Activated T-cell treated with anti-CD3 and anti-CD28 coated beads for 48 hours (primary cell): Measurements from ENCODE around the gene DHX58.

Experiments
- DNase-seq: peaks from one replicate; pipeline ENCODE4 v3.0.0-alpha.2; 2020; ENCODE audit warnings: low read depth

DHX58 gene

DNA sequence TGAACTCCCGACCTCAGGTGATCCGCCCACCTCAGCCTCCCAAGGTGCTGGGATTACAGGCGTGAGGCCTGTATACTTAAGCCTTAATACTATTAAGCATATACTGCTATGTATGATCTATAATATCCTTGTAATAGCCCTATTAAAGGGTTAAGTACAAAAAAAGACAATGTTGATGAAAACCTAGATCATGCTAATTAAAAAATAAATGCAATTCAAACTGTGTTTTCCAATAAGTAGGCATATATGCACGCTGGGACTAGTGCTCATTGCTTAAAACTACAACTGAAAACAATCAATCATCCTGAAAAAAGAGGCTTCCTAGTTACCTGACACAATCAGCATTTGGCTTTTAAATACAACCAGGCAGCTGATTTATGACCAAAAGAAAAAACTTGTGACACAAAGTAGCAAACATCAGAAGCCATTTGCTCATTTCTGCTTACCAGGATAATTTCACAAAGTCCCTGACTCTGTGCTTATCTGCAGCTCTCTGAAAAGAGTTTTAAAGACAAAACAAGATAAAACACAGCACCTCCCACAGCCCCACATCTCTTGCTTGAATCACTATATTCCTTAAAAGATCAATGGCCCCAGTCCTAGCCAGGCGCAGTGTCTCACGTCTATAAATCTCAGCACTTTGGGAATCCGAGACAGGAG is 25.3 kb downstream of the DHX58 start:
- DNase-seq: no peak

DNA sequence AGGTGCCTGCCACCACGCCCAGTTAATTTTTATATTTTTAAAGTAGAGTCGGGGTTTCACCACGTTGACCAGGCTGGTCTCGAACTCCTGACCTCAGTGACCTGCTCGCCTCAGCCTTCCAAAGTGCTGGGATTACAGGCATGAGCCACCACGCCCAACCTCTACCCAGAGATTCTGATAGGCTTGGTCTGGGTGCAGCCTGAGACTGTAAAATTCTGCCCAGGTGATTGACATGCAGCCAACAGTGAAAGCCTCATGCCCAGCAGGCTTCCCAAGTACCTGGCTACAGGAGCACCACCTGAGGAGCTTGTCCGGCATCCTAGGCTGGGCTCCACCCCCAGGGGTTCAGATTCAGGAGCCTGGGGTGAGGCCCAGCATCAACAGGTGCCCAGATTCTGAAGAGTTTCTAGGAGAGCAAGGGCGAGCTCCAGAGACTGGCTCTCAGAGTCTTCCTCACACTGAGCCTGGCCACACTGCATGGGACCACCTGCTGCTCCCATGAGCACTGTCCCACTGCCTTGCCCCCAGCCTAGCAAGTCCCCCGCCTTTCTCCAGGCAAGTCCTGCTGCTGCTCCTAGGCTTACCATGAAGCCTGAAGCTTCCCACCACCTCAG is 30.9 kb downstream of the DHX58 start:
- DNase-seq: no peak

DNA sequence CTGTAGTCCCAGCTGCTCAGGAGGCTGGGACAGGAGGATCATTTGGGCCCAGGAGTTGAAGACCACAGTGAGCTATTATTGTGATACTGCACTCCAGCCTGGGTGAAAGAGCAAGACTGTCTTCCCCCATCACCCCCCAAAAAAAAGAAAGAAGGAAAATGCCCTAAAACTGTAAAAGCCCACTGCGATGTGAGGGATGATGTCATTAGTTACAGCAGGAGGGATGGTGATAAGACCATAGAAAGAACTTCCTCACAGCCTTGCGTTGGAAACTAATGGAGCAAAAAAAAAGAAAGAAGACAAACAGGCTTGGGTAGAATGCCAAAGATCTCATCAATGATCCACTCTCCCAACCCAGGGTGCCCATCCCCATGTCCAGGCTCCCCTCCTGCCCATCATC is 33.0 kb downstream of the DHX58 start:
- no peak for DNase-seq

DNA sequence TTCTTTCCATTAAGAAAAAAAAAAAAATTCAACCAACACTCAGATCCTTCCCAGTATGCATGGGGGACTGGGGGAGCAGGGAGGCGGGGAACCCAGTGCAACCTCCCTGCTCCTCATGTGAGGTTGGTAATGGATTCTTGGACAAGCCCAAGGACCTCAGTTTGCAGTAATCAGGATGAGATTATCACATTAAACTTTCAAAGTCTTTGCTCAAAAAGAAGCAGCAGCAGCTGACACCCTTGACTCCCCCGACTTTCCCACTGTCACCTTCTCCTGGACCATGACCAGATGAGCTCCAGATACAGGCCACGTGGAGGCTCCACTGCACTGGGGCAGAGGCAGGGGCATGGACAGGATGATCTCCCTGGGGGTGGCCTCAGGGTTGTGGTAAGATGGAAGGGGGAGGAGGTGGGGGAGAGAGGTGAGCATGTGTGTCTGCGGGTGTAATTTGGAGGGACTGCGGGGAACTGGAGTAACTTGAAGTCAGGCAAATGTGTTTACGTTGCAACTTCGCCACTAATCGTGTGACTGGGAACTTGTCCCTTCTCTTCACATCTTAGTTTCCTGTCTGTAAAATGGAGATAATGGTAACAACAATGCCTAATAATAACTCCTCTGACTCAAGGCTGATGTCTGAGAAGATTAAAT is 34.0 kb downstream of the DHX58 start:
- DNase-seq: no peak

DNA sequence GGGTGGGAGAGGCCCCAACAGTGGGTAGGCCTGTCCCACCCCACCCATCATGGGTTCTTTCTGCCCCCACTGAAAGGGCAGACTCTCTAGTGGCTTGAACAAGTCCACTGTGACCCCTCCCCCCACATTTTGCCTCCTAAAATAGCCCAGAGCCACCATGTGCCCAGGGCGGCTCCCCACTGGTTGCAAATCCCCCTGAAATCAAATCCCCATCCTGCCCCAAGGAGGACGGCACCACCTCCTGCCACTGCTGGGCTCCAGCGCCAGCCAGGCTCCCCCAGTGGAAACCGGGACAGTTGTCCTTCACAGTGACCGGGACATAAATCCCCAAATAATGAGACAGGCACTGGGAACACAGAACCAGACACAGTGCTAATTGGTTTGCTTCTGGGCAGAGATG is 34.8 kb downstream of the DHX58 start:
- DNase-seq: no peak

DNA sequence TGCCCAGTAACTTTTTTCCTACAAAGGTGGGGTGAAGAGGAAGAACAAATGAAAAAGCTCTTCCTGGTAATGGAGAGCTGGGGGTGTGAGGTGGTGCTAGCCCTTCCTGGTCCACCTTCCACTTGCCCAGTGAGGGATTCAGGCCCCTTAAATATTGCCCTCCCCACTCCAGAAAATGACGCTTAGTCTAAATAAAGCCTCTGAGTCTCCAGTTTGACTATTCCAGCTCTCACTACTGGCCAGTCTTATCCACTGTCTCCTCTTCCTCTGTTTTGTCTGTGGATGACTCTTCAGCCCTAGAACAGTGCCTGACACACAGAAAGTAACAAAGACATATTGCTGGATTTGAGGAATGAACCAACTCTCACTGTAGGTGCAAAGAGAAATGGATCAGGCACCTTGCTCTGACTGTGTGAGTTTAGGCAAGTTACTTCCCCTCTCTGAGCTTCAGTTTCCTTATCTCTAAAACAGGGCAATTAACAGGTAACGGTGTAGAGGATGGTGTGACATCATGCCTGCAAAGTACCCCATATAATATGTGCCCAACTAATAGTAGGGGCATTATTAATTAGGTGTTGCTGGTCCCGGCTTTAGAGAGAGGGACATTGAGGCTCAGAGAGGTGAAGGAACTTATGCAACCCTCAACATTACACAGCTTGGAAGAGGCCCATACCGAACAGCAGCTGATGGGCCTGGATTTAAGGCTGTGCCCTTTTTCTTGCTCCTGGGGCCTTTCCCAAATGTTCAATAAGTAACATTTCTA is 35.5 kb downstream of the DHX58 start:
- DNase-seq: no peak

DNA sequence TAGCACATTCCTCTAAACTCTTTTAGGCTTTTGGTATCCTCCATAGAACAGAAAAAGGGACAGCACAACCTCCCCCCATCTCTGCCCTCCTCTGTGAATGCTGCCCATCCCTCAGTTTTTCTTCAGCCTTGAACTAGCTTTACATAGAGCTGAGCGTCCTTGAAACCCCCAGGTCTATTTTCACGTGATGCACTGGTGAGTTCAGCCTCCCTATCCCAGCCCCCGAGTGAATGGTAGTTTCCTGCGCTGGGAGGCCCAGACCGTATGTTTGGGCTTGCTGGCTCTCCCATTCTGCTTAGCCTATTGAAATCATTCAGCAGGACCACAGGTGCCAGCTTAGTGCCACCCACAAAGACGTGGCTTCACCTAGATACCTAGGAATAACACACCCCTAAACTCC is 36.7 kb downstream of the DHX58 start:
- DNase-seq: no peak

DNA sequence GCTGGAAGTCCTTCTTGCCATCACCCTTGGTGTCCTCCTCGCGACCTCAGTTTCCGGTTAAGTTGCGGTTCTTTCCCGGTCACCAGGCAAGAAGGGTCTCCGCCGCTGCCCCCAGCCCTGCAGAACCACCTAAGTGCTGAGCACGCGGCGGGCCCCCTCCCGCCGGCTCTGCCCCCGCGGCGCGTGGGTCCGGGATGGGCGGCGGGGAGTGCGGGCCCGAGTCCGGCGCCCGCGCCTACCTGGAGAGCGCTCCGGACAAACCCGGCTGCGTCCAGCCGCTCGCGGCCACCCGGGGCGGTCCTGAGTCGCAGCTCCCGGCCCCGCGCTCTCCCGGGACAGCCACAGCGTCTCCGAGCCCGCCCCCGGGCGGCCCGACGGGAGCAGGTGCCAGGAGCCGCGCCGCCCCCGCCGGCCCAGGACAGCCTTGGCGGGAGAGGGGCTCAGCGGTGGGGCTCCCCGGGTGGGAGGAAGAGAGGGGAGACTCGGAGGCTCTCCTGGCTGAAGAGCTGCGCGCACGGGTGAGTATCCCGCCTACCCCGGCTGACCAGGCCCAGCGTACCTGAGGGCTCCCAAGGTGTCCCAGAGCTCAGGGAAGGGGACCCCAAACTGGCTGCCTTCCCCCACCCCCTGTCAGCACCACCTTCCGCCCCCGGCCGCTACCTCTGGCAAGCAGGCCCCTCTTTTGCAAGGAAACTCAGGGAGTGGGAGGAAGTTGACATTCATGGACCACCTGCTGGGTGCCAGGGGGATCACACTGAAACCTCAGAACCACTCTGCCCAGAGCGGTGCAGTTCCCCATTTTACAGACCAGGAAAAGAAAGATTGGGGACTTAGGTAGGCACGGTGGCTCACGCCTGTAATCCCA is 40.0 kb downstream of the DHX58 start:
- DNase-seq: no peak

DNA sequence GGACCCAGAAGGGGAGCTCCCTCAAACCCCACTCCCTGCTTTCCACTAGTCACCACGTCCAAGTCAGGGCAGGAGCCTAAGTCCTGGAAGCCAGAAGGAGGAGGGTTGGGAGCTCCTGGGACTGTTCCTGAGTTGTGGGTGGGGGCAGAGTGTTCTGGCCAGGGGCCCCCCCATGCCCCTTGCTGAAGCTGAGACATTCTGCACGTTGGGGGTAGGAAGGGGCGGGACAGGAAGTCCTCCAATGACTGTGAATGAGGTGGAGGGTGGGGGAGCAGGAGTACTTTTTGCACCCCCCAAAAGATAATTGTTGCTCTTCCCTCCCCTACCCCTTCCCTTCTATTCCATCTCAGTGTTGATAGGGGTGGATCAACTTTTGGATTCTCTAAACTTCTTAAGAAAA is 40.7 kb downstream of the DHX58 start:
- no peak for DNase-seq

DNA sequence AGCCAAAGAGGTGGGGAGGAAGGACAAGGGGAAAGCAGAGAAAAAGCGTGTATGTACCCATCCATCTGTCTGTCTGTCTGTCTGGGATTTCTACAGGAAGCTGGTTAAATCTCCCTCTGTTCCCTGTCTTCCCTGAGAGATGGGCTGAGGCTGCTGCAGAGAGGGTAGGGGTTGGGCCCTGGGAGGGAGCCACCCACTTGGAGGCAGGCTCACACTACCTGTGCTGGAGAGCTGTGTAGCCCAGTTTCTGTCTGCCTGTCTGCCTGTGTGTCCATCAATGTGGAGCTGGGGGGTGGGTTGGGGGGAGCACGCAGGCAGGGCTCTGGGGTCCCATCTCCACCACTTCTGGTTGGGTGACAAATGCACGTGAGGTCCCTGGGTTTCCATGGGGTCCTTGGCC is 43.5 kb downstream of the DHX58 start:
- DNase-seq: no peak

DNA sequence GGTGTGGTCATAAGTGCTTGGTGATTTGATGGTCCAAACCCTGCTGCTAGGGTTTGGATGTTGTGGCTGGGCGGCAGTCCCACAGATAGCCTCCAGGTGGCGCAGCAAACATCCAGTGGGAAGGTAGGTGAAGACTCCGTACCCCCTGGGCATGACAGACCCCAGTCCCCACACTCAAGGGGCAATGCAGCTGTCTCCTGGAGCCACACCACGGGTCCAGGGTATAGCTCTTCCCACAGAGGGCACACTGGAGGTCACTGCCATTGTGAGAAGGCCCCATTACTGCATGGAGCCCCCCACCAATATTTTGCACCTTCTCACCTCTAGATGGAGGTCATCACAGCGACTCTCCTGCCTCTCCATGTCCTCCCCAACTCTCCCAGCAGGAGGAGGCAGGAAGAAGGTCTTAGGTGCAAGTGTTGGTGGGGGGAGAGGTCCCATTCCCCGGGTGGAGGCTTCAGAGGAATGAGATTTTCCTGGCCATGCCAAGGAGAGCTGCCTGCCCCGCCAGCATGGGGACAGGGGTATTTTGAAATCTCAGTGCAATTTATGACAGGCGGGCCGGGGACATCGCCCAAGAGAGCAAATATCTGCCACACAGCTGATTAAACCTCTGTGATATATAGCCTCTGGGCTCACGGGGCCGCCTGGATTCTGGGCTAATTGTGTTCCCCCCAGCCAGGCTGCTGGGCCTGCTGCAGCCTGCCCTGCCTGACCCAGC is 45.0 kb downstream of the DHX58 start:
- DNase-seq: peak; percentile 68

DNA sequence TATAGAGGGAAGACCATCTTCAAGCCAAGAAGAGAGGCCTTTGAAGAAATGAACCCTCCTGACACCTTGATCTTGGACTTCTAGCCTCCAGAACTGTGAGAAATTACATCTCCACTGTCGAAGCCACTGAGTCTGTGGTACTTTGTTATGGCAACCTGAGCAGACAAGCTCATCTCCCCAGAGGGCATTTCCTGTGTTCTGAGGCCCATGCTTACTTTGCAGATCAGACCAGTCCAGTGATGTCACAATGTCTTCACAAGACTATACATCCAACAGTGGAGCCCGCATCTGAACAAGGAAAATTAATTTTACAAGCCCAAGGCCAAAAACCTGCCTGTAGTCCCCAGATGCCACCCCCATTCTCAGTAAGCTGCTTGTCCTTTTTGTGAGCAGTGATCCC is 47.3 kb downstream of the DHX58 start:
- no peak for DNase-seq

DNA sequence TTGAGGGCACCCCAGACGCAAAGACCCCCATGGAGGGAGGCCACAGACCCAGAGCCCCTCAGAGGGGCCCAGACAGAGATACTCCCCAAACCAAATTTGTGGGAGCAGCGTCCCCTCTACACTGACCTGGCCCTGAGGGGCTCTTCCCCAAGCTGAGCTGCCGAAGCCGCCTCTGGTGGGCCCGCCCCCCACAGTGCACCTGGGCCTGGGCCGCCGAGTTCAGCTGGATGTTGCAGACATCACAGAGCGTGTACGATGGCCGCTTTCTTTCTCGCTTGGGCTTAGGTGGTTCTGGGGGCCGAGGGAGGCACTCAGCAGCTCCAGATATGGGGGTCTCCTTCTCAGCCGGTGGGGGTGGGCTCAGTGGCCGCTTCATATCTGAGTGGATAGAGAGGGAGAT is 49.8 kb downstream of the DHX58 start:
- DNase-seq: no peak

DNA sequence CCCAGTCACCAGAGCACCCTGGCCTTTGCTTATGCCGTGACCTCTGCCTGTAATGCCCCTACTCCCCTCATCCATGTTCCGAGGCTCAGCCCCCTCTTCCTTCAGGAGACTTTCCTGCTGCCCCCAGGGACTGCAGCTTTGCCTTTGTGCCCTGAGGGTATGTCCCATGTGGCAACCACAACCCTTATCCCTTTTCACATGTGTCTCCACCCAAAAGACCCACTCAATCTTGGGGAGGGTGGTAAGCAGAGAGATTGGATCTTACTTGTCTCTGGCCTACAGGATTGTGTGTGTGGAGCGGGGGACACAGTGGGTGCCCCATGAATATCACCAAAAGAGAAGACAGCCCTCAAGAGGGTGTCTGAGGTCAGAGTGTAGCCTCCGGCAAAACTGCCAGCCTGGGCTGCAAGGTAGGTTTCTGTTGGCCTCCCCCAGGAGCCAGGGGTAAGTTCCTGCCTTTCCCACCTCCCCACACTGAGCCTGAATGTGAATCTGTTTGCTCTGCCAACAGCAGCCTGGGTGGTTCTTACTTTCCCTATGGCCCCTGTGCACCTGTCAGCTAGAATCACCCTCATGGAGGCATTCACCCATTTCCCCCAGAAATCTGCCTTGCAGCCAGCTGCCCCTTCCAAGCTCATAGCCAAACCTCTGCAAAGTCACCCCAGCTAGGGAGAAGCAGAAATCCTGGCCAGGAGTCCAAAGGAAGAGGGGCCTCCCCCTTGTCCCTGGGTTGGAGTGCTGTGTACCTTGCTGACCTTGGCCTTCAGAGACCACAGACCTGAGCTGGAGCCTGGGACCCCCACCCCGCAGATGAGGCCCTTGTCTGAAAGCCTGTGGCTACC is 50.6 kb downstream of the DHX58 start:
- no peak for DNase-seq

DNA sequence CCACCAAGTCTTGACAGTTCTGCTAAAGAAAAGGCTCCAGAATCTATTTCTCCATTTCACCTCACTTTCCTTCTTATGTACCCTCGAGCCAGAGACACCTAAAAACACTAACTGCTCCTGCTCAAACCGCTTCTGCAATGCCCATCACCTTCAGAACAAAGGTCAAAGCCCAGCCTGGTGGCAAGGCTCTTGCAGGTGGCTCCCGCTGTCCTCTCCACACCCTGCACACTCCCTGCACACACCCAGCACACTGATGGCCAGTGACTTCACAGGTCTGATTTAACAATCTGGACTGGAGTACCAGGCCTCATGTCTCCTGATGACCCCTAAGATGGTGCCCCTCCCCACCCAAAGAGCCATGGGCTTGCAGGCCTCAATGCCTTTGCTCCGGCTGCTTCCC is 52.3 kb downstream of the DHX58 start:
- DNase-seq: no peak

DNA sequence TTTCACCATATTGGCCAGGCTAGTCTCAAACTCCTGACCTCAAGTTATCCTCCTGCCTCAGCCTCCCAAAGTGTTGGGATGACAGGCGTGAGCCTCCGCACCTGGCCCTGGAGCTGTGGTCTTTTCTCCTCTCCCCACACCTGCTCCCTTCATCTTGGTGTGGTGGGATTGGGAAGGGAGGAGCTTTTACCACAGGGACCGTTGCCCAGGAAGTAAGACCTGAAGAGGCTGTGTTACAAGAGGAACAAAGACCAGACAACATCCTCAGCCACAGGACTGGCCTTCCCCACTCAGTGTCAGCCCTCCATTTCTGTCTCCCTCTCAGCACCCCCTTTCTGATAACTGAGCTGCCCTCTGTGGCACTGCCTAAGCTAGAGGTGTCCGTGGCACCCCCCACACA is 52.7 kb downstream of the DHX58 start:
- no peak for DNase-seq

DNA sequence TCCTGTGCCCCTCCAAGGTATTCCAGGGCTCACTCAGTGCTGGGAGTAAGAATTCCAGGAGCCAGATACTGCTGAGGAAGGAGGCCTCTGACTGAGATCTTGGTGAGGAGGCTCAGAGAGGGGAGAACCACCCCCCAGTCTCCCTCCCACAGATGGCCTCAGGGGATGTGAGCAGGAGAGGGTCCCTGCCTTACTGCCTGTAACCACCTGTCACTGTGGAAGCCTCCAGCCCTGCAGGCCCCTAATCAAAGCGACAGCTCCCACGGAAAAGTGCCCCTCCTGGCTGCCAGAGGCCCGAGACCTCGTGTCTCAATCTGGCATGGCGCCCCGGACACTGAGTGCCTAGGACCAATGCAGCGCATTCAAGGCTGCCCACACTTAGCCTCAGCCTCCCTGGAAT is 54.5 kb downstream of the DHX58 start:
- no peak for DNase-seq

DNA sequence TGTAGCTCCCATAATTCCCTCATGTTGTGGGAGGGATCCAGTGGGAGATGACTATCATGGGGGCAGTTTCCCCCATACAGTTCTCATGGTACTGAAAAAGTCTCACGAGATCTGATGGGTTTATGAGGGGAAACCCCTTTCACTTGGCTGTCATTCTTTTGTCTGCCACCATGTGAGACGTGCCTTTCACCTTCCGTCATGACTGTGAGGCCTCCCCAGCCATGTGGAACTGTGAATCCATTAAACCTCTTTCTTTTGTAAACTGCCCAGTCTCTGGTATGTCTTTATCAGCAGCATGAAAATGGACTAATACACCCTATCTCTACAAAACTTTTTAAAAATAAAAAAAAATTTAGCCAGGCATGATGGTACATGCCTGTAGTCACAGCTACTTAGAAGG is 55.9 kb downstream of the DHX58 start:
- no peak for DNase-seq

DNA sequence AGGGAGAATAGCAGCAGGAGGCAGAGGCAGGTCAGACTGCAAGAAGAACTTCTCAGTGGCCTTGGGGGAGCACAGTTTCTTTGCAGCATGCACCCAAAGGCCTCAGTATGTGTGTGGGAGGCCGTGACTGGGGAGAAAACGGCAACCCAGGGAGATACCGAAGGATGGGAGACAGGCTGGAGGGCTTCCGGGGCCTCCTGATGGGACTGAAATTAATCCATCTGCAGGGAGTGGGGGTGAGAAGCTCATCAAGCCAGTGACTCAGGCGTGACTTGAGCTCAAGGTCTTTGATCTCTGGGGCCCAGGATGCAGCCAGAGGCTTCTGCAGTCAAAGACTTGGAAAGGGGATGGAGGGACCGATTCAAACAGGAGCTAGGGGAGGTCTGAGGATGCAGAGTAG is 57.0 kb downstream of the DHX58 start:
- no peak for DNase-seq

DNA sequence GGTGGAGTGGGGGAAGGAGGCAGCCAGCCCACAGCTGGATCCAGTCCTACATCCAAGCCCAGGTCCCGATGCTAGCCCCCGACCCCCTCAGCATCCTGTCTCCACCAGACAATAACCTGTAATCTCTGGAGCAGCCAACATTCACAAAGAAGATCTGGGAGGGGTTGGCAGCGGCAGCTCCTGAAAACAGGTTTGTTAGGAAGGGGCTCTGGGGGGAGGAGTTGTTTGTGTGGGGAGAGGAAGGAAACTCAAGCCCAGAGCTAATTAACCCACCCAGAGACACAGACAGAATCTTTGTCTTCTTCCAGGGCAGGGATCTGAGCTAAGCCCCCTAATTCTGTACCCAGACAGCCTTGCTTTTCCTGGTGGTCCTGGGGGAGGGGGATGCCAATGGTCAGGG is 57.5 kb downstream of the DHX58 start:
- DNase-seq: no peak
